Progenitor cell of endocrine pancreas (in vitro differentiated cells): ENCODE data around the gene KDM3B. TPM values are rescaled to one million over a fixed set of nuclear protein-coding genes. Genes with fewer than 3 reads are reported as not detected.

Experiments used
- DNase-seq: peaks from one replicate; pipeline ENCODE4 v3.0.0; 2021; ENCODE audit warnings: low spot score; ENCODE audit not compliant: unreplicated experiment
- H3K27ac Mint-ChIP-seq: 2 replicates; pipeline ENCODE4 v1.8.0; 2021; ENCODE audit warnings: mild to moderate bottlenecking, moderate library complexity, mixed read lengths
- H3K27me3 Mint-ChIP-seq: 2 replicates; pipeline ENCODE4 v1.8.0; 2021; ENCODE audit warnings: mixed read lengths
- H3K36me3 Mint-ChIP-seq: 2 replicates; pipeline ENCODE4 v1.8.0; 2022; ENCODE audit warnings: mixed read lengths; ENCODE audit not compliant: insufficient read depth
- H3K4me1 Mint-ChIP-seq: 2 replicates; pipeline ENCODE4 v1.8.0; 2021; ENCODE audit warnings: low read depth, mixed read lengths
- H3K4me3 Mint-ChIP-seq: 2 replicates; pipeline ENCODE4 v1.8.0; 2021; ENCODE audit warnings: low read depth, mild to moderate bottlenecking, moderate library complexity, mixed read lengths
- H3K9me3 Mint-ChIP-seq: 2 replicates; pipeline ENCODE4 v1.8.0; 2021; ENCODE audit warnings: low read depth, mixed read lengths
- total RNA-seq: library from RNA; stranded (reverse); gene quantifications from 2 replicates; pipeline ENCODE4 v1.2.1, GENCODE V29; 2021
- TF ChIP-seq, protein P1 (sequence below): fragments of 200-600 bp; sonication (generic); IDR thresholded peaks from one replicate; pipeline ENCODE4 v1.5.0; 2021; ENCODE audit warnings: antibody characterized with exemption, mild to moderate bottlenecking; ENCODE audit not compliant: unreplicated experiment

Gene KDM3B
- total RNA-seq, 1 donor from 2014 or later = 126 TPM

GRCh38 chr5:138425079-138425478, 72.6 kb downstream of the KDM3B start:
- Mint-ChIP-seq H3K36me3 (peaks cover 38% of the 10 kb centered on the region), H3K9me3 (no peaks in the 10 kb centered on the region), H3K4me3 (no peak overlapping the region), H3K4me1 (no peaks in the 10 kb centered on the region), H3K27ac (no peak overlapping the region), H3K27me3 (no peaks in the 10 kb centered on the region)
- no peak for DNase-seq
- TF ChIP-seq, protein P1, sequence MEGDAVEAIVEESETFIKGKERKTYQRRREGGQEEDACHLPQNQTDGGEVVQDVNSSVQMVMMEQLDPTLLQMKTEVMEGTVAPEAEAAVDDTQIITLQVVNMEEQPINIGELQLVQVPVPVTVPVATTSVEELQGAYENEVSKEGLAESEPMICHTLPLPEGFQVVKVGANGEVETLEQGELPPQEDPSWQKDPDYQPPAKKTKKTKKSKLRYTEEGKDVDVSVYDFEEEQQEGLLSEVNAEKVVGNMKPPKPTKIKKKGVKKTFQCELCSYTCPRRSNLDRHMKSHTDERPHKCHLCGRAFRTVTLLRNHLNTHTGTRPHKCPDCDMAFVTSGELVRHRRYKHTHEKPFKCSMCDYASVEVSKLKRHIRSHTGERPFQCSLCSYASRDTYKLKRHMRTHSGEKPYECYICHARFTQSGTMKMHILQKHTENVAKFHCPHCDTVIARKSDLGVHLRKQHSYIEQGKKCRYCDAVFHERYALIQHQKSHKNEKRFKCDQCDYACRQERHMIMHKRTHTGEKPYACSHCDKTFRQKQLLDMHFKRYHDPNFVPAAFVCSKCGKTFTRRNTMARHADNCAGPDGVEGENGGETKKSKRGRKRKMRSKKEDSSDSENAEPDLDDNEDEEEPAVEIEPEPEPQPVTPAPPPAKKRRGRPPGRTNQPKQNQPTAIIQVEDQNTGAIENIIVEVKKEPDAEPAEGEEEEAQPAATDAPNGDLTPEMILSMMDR = no peak

- no peak overlapping the region for H3K4me3 Mint-ChIP-seq
- TF ChIP-seq, protein P1 = no peak
- no peaks in the 10 kb centered on the region for H3K9me3 Mint-ChIP-seq
- H3K27ac Mint-ChIP-seq = no peak overlapping the region
- DNase-seq = no peak
- H3K36me3 Mint-ChIP-seq = peaks cover 14% of the 10 kb centered on the region
- peaks cover 3% of the 10 kb centered on the region for H3K27me3 Mint-ChIP-seq
- H3K4me1 Mint-ChIP-seq = peaks cover 12% of the 10 kb centered on the region
Measured at GRCh38 chr5:138435943-138436342, 83.5 kb downstream of the KDM3B start.

- TF ChIP-seq, protein P1 = no peak
- Mint-ChIP-seq H3K9me3 (no peaks in the 10 kb centered on the region), H3K36me3 (peaks cover 8% of the 10 kb centered on the region), H3K4me1 (peaks cover 12% of the 10 kb centered on the region), H3K4me3 (peak overlapping the region; percentile 78), H3K27ac (peak overlapping the region; percentile 33), H3K27me3 (peaks cover 3% of the 10 kb centered on the region)
- DNase-seq = no peak
Measured at GRCh38 chr5:138438003-138438723, 85.7 kb downstream of the KDM3B start.

DNA sequence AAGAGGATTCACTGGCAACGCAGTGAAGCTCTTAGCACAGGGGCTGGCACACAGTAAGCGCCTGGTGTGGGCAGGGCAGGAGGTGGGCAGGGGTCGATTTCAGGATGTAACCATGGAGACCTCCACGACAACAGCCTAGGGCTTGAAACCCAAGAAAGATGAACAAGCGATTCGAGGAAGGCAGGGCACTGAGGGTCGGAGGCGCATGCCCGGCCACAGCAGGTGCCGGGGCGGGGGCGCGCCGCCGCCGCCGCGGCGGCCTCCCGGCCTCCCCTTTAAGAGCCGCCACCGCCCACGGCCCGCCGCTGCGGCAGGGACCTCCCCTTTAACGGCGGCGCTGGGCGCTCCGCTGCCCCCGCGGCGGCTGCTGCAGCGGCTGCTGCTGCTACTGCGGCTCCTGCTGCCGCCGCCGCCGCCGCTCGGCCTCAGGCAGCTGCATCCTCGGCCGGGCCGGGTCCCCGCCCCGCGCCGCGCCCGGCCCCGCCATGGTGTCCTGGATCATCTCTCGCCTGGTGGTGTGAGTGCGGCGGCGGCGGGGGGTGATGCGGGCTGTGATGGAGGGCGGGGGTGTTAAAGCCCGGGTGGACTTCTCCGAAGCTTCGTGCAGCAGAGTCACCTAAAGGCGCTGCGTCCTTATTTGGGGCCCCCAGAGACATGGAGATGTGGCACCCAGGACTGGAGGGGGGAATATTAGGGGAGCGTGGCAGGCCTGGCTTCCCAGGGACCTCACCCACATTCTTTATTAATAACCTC, 86.4 kb downstream of the KDM3B start, which contains the start of gene REEP2:
Gene REEP2 (plus strand): TSS at position 334 of the 753 bp plus-strand sequence. CDS start 152 bp downstream, at position 486.
- H3K27ac Mint-ChIP-seq = peak within 1 kb of the TSS; percentile 33
- H3K4me3 Mint-ChIP-seq = peak within 1 kb of the TSS; percentile 80
- peaks cover 12% of the 10 kb centered on the region for H3K4me1 Mint-ChIP-seq
- peak; percentile 57 for DNase-seq
- TF ChIP-seq, protein P1 = no peak
- H3K27me3 Mint-ChIP-seq = peaks cover 3% of the 10 kb centered on the region
- peaks cover 8% of the 10 kb centered on the region for H3K36me3 Mint-ChIP-seq
- no peaks in the 10 kb centered on the region for H3K9me3 Mint-ChIP-seq

- Mint-ChIP-seq H3K9me3 (no peaks in the 10 kb centered on the region), H3K4me3 (peak overlapping the region; percentile 80), H3K27me3 (peaks cover 3% of the 10 kb centered on the region), H3K4me1 (peaks cover 12% of the 10 kb centered on the region), H3K27ac (no peak overlapping the region), H3K36me3 (peaks cover 7% of the 10 kb centered on the region)
- TF ChIP-seq, protein P1 = no peak
- DNase-seq = no peak
Measured at GRCh38 chr5:138439477-138440158, 87.1 kb downstream of the KDM3B start.
